GM23338 (cell line): ENCODE results near the gene NUAK2. TPM values are rescaled to one million over a fixed set of nuclear protein-coding genes. Genes with fewer than 3 reads are reported as not detected.

ENCODE experiments used
- ATAC-seq: fragments of 200-7000 bp; cut with Tn5 transposase; 3 replicates; pipeline ENCODE4 v1.9.1; 2020
- DNase-seq: peaks from one replicate; pipeline ENCODE4 v3.0.0-alpha.2; 2015; ENCODE audit warnings: low spot score
- H2AFZ ChIP-seq: fragments of 200-600 bp; sonication (generic); 2 replicates; pipeline ENCODE4 v1.8.0; 2016; ENCODE audit warnings: antibody characterized with exemption, mild to moderate bottlenecking, moderate library complexity
- H3F3A ChIP-seq: fragments of 200-600 bp; sonication (generic); replicated peaks from 2 replicates; pipeline ENCODE4 v1.8.0; 2017; ENCODE audit warnings: antibody characterized with exemption, mixed run types, low read depth
- H3K27ac ChIP-seq: fragments of 200-600 bp; sonication (generic); 2 replicates; pipeline ENCODE4 v1.6.1; 2016; ENCODE audit warnings: low read depth
- H3K27me3 ChIP-seq: fragments of 200-600 bp; sonication (generic); 2 replicates; pipeline ENCODE4 v1.8.0; 2016; ENCODE audit warnings: mild to moderate bottlenecking, mixed run types, moderate library complexity; ENCODE audit not compliant: insufficient read depth
- H3K36me3 ChIP-seq: fragments of 200-600 bp; sonication (generic); 2 replicates; pipeline ENCODE4 v1.8.0; 2016; ENCODE audit warnings: mild to moderate bottlenecking; ENCODE audit not compliant: insufficient read depth
- H3K4me1 ChIP-seq: fragments of 200-600 bp; sonication (generic); 2 replicates; pipeline ENCODE4 v1.8.0; 2016; ENCODE audit warnings: mild to moderate bottlenecking, moderate library complexity; ENCODE audit not compliant: insufficient read depth
- H3K4me2 ChIP-seq: fragments of 200-600 bp; sonication (generic); 2 replicates; pipeline ENCODE4 v1.7.1; 2017; ENCODE audit warnings: mixed run types
- H3K4me3 ChIP-seq: fragments of 200-600 bp; sonication (generic); 2 replicates; pipeline ENCODE4 v1.6.1; 2016; ENCODE audit warnings: mixed run types
- H3K79me2 ChIP-seq: fragments of 200-600 bp; sonication (generic); replicated peaks from 2 replicates; pipeline ENCODE4 v1.8.0; 2017; ENCODE audit warnings: mild to moderate bottlenecking; ENCODE audit not compliant: insufficient read depth
- H3K9me2 ChIP-seq: fragments of 200-600 bp; sonication (generic); 2 replicates; pipeline ENCODE4 v1.8.0; 2017; ENCODE audit not compliant: insufficient read depth
- H4K20me1 ChIP-seq: fragments of 200-600 bp; sonication (generic); replicated peaks from 2 replicates; pipeline ENCODE4 v1.8.0; 2017; ENCODE audit warnings: mild to moderate bottlenecking; ENCODE audit not compliant: insufficient read depth
- H3K27ac Mint-ChIP-seq: 2 replicates; pipeline ENCODE4 v1.8.0; 2020; ENCODE audit warnings: inconsistent platforms, mild to moderate bottlenecking, moderate library complexity, mixed read lengths
- H3K27me3 Mint-ChIP-seq: 3 replicates; pipeline ENCODE4 v1.8.0; 2022; ENCODE audit warnings: low read depth, mild to moderate bottlenecking, moderate library complexity, mixed read lengths, inconsistent platforms; ENCODE audit not compliant: insufficient read depth, poor library complexity
- H3K36me3 Mint-ChIP-seq: 3 replicates; pipeline ENCODE4 v1.8.0; 2021; ENCODE audit warnings: low read depth, mild to moderate bottlenecking, inconsistent platforms, moderate library complexity, mixed read lengths
- H3K4me1 Mint-ChIP-seq: 3 replicates; pipeline ENCODE4 v1.8.0; 2020; ENCODE audit warnings: mild to moderate bottlenecking, inconsistent platforms, mixed read lengths
- H3K4me3 Mint-ChIP-seq: 3 replicates; pipeline ENCODE4 v1.8.0; 2021; ENCODE audit warnings: moderate library complexity, mild to moderate bottlenecking, inconsistent platforms, mixed read lengths
- H3K9me3 Mint-ChIP-seq: 3 replicates; pipeline ENCODE4 v1.8.0; 2020; ENCODE audit warnings: moderate library complexity, mild to moderate bottlenecking, inconsistent platforms, mixed read lengths
- CREB1 ChIP-seq: fragments of 250-450 bp; sonication (Bioruptor Pico); IDR thresholded peaks from 2 replicates; pipeline ENCODE4 v1.5.0; 2020; ENCODE audit warnings: low read depth, mild to moderate bottlenecking, moderate library complexity
- CTCF ChIP-seq, 2 experiments: fragments of 200-600 bp in 1 of 2; sonication (generic) in 1 of 2; conservative IDR thresholded peaks; 2 replicates each; pipeline versions ENCODE4 v1.5.1 to v1.6.1; 2016 to 2017; ENCODE audit warnings: antibody characterized with exemption in 2 of 2, low read depth in 2 of 2, mild to moderate bottlenecking in 2 of 2, moderate library complexity in 1 of 2
- ETS1 ChIP-seq: IDR thresholded peaks from 2 replicates; pipeline ENCODE4 v1.6.1; 2016; ENCODE audit warnings: antibody characterized with exemption
- EZH2 ChIP-seq: fragments of 200-600 bp; sonication (generic); IDR thresholded peaks from one replicate; pipeline ENCODE4 v1.8.0; 2017; ENCODE audit warnings: antibody characterized with exemption, mild to moderate bottlenecking, low read depth; ENCODE audit not compliant: unreplicated experiment
- EZH2phosphoT487 ChIP-seq: fragments of 200-600 bp; sonication (generic); IDR thresholded peaks from one replicate; pipeline ENCODE4 v1.8.1; 2018; ENCODE audit warnings: antibody characterized with exemption; ENCODE audit not compliant: unreplicated experiment
- JUNB ChIP-seq: IDR thresholded peaks from one replicate; pipeline ENCODE4 v1.6.1; 2016; ENCODE audit warnings: antibody characterized with exemption; ENCODE audit not compliant: unreplicated experiment
- NANOG ChIP-seq: IDR thresholded peaks from 2 replicates; pipeline ENCODE4 v1.6.1; 2016; ENCODE audit warnings: antibody characterized with exemption, borderline replicate concordance
- POLR2AphosphoS5 ChIP-seq: IDR thresholded peaks from 2 replicates; pipeline ENCODE4 v1.6.1; 2016; ENCODE audit warnings: antibody characterized with exemption, low read depth
- REST ChIP-seq: IDR thresholded peaks from one replicate; pipeline ENCODE4 v1.6.1; 2018; ENCODE audit warnings: antibody characterized with exemption; ENCODE audit not compliant: unreplicated experiment
- STAT1 ChIP-seq: IDR thresholded peaks from one replicate; pipeline ENCODE4 v1.6.1; 2016; ENCODE audit warnings: antibody characterized with exemption; ENCODE audit not compliant: unreplicated experiment
- ZNF114 ChIP-seq: fragments of 250-450 bp; sonication (Bioruptor Pico); IDR thresholded peaks from 2 replicates; pipeline ENCODE4 v1.5.0; 2020; ENCODE audit warnings: mild to moderate bottlenecking, moderate library complexity
- ZNF331 ChIP-seq: fragments of 250-450 bp; sonication (Bioruptor Pico); IDR thresholded peaks from 2 replicates; pipeline ENCODE4 v1.5.0; 2020; ENCODE audit warnings: low read depth, mild to moderate bottlenecking, moderate library complexity
- ZNF462 ChIP-seq: fragments of 250-450 bp; sonication (Bioruptor Pico); IDR thresholded peaks from 2 replicates; pipeline ENCODE4 v1.5.0; 2020; ENCODE audit warnings: mild to moderate bottlenecking, moderate library complexity
- polyA plus RNA-seq: library from polyadenylated mRNA; unstranded; fragments of >200 nt; fragmentation: Nextera tagmentation; extraction: Ambion mirVana; gene quantifications from 2 replicates; pipeline ENCODE4 v1.2.1, GENCODE V29; 2016
- total RNA-seq: library from RNA; depleted of rRNA; stranded (reverse); fragments of >200 nt; shearing (Covaris generic); gene quantifications from 2 replicates; pipeline ENCODE4 v1.2.3, GENCODE V29; 2014

The NUAK2 gene
- total and polyA plus RNA-seq, 2 experiments from 2014 or later = 7.8 to 15.3 TPM

GRCh38 chr1:205296154-205296553 is 25.4 kb downstream of the NUAK2 start:
- Histone ChIP-seq H2AFZ (no peak overlapping the region), H3K36me3 (no peaks in the 10 kb centered on the region), H3K27ac (peak overlapping the region; percentile 97), H3K27me3 (no peaks in the 10 kb centered on the region), H3K4me3 (no peak overlapping the region), H3K4me2 (no peak overlapping the region), H3F3A (peaks cover 11% of the 10 kb centered on the region), H3K4me1 (peaks cover 43% of the 10 kb centered on the region), H4K20me1 (no peaks in the 10 kb centered on the region), H3K9me2 (no peaks in the 10 kb centered on the region), H3K79me2 (no peaks in the 10 kb centered on the region)
- no peak for TF ChIP-seq JUNB
- no peak for TF ChIP-seq CREB1 (CRISPR knock-in tag)
- TF ChIP-seq EZH2 = no peak
- TF ChIP-seq ZNF114 = no peak
- no peak for TF ChIP-seq POLR2AphosphoS5
- no peak for TF ChIP-seq ETS1
- no peak for TF ChIP-seq CTCF (conservative IDR thresholded peaks at IDR 0.05; ENCODE audit: low read depth in 2 of 2)
- no peak for TF ChIP-seq STAT1
- TF ChIP-seq ZNF462 (CRISPR knock-in tag) = no peak
- TF ChIP-seq EZH2phosphoT487 = no peak
- no peak for TF ChIP-seq ZNF331 (CRISPR knock-in tag)
- no peak for TF ChIP-seq REST
- TF ChIP-seq NANOG = no peak
- ATAC-seq = no peak
- Mint-ChIP-seq H3K9me3 (no peaks in the 10 kb centered on the region), H3K4me1 (peaks cover 68% of the 10 kb centered on the region), H3K27me3 (peaks cover 34% of the 10 kb centered on the region), H3K27ac (peak overlapping the region; percentile 98), H3K4me3 (no peak overlapping the region; the same call in 2 of the 3 replicates), H3K36me3 (no peaks in the 10 kb centered on the region)
- DNase-seq = no peak
